HG03039 (cell line): ENCODE measurements around the gene IL18BP.

Experiments
- ATAC-seq: cut with Tn5 transposase; IDR thresholded peaks from one replicate; pipeline ENCODE4 v1.9.1; 2021; ENCODE audit warnings: mild to moderate bottlenecking, moderate library complexity; ENCODE audit not compliant: unreplicated experiment

IL18BP gene

DNA sequence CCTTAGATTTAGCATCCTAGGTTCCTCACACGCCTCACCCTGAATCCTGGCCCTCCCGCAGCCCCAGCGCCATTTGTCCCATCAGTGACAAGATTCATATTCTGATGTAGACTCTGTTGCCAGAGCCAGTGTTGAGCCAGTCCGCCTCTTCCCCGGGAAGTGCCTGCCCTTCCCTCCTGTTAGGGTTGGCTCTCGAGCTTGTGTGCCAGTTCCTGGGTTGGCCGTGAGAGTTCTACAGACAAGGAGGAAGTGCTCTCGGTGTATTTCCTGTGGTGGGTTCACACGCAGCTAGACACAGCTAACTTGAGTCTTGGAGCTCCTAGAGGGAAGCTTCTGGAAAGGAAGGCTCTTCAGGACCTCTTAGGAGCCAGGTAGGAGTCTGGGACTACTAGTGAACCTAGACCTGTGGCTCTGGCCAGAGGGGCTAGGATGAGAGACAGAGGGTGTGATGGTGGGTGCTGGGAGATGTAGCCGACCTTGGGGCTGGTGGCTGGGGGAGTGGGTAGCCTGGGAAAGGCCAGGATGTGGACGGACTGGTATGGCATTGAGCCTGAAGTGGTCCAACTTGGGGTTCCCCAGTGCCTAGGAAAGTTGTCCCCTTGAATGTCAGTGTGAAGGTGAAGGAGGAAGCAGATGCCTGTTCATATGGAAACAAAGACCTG is at the start of gene IL18BP:
TSS of gene IL18BP (plus strand) at position 261 of the 662 bp plus-strand sequence. CDS start 1,076 bp downstream, outside the sequence.
- ATAC-seq = no peak

- ATAC-seq = no peak
These were observed 49.7 kb upstream of the IL18BP start for GRCh38 chr11:71949034-71949433.

GRCh38 chr11:71951741-71952310 is 46.9 kb upstream of the IL18BP start:
- no peak for ATAC-seq

- ATAC-seq = no peak
These were observed 42.7 kb upstream of the IL18BP start for GRCh38 chr11:71955898-71956456.

DNA sequence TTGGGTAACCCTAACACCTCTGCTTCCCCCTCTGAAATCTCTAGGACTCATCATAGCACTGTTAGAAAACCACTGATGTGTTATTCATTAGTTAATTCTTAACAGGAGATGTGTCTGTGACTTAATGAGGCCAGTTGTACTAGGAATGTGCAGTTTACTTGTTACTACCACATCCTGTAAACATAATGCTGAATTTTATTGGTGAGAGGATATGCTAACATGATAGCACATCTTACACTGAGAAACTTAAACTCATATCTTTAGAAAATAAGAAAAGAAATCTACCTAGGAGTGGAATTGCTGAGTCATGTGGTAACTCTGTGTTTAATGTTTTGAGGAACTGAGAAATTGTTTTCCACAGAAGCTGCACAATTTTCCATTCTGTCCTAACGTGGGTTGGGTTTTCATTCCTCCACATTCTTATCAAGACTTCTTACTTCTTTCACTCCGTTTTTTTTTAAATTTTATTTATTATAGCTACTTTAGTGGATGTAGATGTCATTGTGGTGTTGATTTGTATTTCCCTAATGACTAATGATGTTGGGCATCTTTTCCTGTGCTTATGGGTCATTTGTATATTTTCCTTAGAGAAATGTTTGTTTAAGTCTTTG is 36.2 kb upstream of the IL18BP start:
- no peak for ATAC-seq

DNA sequence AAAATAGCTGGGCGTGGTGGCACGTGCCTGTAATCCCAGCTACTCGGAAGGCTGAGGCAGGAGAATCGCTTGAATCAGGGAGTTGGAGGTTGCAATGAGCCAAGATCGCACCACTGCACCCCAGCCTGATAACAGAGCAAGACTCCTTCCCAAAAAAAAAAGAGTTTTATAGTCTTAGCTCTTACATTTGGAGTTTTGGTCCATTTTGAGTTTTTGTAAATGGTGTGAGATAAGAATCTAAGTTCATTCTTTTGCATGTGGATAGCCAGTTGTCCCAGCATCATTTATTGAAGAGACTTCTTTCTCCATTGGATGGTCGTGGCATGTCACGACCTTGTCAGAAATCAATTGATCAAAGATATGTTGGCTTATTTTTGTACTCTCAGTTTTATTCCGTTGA is 35.2 kb upstream of the IL18BP start:
- no peak for ATAC-seq

DNA sequence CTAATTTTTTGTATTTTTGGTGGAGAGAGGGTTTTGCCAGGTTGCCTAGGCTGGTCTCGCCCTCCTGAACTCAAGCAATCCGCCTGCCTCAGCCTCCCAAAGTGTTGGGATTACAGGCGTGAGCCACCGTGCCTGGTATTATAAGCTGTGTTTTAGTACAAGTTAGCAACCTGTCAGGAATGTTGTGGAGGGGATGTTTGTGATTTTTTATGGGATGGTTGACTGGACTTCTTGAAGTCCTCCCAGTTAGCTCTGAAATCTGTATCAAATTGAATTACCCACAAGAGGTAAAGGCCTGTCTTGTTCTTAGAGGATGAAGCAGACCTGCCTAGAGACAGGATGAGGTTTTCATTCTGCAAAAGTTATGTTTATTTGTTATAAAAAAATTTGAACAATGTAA is 34.1 kb upstream of the IL18BP start:
- no peak for ATAC-seq

DNA sequence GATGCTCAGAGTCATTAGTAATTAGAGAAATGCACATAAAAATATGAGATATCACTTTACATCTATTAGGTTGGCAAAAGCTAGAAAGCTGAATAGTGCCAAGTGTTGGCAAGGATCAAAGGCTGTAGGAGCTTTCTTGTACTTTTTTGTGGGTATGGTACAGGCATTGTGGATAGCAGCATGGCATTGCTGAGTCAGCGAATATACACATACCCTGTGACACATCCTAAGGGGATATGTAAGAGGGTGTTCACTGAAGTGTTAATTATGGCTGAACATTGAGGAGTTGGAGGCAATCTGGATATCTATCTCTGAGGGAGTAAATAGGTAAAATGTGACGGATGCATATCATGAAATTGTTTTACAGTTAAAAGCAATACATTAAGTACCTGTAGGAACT is 27.0 kb upstream of the IL18BP start:
- ATAC-seq = no peak

DNA sequence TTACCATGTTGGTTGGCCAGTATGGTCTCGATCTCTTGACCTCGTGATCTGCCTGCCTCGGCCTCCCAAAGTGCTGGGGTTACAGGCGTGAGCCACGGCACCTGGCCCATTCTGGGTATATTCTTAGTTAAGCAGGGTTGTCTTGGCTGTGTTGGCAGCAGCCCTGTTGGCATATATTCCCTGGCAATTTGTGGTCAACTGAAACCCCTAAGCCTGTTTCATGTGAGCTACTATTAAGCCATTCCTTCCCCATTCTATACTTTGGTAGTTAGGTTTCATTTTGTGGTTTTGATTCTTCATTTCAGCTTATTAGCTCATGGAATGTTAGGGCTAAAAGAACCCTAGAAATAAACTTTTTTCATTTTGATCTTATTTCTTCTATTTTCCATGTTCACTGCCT is 22.2 kb upstream of the IL18BP start:
- no peak for ATAC-seq

GRCh38 chr11:71977090-71977489 is 21.6 kb upstream of the IL18BP start:
- ATAC-seq = no peak

DNA sequence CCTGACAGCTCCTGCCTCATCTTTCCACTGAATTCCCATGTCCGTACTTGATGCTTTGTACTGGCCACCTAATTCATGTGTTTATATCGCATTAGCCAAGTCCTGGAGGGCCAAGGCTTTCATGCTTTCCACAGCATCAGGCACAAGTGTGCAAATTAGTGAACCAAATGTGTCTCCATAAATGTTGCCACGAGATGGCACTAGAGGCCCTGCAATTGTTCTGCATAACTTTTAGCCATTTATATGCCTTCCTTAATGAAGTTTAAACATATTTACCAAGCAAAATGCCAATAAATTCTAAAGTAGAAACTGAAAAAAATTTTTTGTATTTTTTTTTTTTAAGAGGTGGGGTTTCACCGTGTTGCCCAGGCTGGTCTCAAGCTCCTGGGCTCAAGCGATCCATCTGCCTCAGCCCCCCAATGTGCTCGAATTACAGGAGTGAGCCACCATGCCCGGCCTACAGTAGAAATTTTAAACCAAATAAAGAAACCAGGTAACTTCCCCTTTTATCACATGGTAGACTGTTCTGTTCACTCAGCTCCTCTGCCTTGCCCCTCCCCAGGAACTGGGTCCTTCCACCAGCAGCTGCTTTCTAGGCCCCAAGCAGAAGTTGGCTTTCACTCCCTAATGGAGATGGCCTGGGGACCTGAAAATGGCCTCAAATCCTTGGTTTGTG is 20.8 kb upstream of the IL18BP start:
- no peak for ATAC-seq

DNA sequence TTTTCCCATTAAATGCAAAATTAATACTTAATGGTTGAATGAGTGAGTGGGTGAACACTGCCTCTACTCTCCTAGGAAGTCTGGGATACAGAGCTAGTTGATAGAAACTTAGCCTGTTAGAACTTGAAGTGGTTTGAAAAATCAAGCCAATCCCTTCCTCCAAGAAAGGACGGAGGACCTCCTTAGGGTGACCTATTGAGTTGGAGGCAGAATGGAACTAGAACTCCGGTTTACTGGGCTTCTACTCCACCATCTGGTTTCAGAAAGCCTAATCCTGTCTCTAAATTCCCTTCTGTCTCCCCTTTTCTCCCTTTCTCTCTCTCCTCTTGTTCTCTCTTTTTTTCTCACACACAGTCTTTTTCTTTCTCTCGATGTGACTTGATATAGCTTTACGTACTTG is 19.6 kb upstream of the IL18BP start:
- ATAC-seq = no peak

- ATAC-seq = no peak
These were observed 19.1 kb upstream of the IL18BP start for GRCh38 chr11:71979602-71980001.

DNA sequence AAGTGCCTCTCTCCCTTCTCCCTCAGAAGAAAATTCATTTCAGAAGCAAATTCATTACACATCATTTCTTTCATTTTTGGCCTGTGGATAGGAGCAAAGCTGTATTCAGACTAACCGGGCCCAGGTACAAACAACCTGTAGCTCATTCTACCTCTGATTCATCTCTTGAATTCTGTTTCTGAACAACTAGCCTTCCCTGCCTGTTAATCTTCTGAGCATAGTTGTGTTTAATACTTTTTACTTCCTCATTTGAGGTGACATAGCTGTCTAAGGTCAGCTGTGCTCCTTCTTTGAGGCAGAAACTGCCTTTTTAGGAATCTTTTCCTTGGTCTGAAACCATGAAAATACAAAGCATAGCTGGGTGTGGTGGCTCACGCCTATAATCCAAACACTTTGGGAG is 12.6 kb upstream of the IL18BP start:
- ATAC-seq = no peak

DNA sequence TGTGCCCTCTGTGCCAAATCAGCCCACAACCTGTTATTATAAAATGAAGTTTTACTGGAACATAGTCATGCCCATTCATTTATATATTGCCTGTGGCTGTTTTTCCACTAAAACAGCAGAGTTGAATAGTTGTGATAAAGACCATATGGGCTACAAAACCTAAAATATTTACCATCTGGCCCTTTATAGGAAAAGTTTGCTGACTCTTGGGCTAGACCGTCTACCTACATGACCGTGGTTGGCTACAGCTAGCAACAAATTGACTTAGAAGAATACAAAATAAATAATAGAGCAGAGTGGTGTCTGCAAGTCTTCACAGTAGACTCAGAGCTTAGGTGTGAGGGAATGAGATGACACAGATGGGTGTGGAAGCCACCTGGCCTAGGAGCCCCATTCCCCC is 11.2 kb upstream of the IL18BP start:
- no peak for ATAC-seq

DNA sequence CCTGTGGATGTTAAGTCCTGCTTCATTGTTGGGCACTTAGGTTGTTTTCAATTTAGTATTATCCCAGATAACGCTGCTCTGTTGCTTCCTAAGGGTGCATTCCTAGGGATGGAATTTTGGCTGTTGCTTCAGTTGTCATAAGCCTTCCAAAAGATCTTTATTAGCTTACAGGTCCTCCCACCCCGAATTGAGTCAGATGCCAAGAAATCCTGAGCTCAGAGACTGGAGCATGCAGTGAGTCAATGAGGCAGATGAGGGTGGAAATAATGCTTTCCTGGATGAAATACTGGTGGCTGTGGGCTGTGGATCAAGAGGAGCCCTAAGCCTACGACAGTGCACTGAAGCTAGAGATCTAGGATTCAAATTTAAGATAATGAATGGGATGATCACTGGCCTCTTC is 10.7 kb upstream of the IL18BP start:
- no peak for ATAC-seq

GRCh38 chr11:71990701-71991100 is 8.0 kb upstream of the IL18BP start:
- no peak for ATAC-seq

DNA sequence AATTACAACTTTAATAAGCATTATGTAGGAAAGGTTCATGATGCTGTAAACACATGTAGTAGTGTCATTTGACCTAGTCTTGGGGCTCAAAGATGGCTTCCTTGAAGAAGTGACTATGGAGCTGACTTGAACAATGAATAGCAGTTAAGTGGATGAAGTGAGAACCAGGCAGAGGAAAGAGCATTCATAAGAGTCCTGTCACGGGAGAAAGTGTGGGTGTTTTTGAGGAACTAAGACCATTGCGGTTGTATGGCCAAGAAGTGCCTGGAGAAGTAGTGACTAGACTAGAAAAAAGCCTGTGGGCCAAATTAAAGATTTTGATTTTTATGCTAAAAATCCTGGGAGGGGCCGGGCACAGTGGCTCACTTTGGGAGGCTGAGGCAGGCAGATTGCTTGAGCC is 7.2 kb upstream of the IL18BP start:
- ATAC-seq = peak; percentile 60

GRCh38 chr11:71992136-71992730 is 6.5 kb upstream of the IL18BP start:
- ATAC-seq = no peak

GRCh38 chr11:71994786-71995185 is 3.9 kb upstream of the IL18BP start:
- no peak for ATAC-seq

GRCh38 chr11:71995726-71996291 is 2.9 kb upstream of the IL18BP start:
- ATAC-seq = no peak
